Endodermal cell (in vitro differentiated cells): ENCODE results near the gene C1QTNF6. TPM values are rescaled to one million over a fixed set of nuclear protein-coding genes. Genes with fewer than 3 reads are reported as not detected.

Experiments used
- DNase-seq: peaks from one replicate; pipeline ENCODE4 v3.0.0-alpha.2; 2017
- H3K27ac ChIP-seq: 2 replicates; pipeline ENCODE4 v1.5.1; 2013; ENCODE audit warnings: mild to moderate bottlenecking, low read depth, low read length, moderate library complexity
- H3K27me3 ChIP-seq: 2 replicates; pipeline ENCODE4 v1.6.1; 2013; ENCODE audit warnings: mild to moderate bottlenecking, low read length, moderate library complexity; ENCODE audit not compliant: insufficient read depth, control insufficient read depth, poor library complexity, severe bottlenecking
- H3K36me3 ChIP-seq: 2 replicates; pipeline ENCODE4 v1.7.0; 2013; ENCODE audit warnings: mild to moderate bottlenecking, low read length, moderate library complexity; ENCODE audit not compliant: control insufficient read depth, insufficient read depth
- H3K4me1 ChIP-seq: one replicate; pipeline ENCODE4 v1.7.0; 2013; ENCODE audit warnings: low read length; ENCODE audit not compliant: control insufficient read depth, insufficient read depth
- H3K4me3 ChIP-seq: 2 replicates; pipeline ENCODE4 v1.5.1; 2013; ENCODE audit warnings: mild to moderate bottlenecking, low read length, moderate library complexity
- H3K9ac ChIP-seq: 2 replicates; pipeline ENCODE4 v1.6.1; 2013; ENCODE audit warnings: mild to moderate bottlenecking, low read length, moderate library complexity; ENCODE audit not compliant: poor library complexity, severe bottlenecking; ENCODE audit errors: extremely low read depth
- H3K9me3 ChIP-seq: 2 replicates; pipeline ENCODE4 v1.6.1; 2013; ENCODE audit warnings: mild to moderate bottlenecking, low read length, moderate library complexity; ENCODE audit not compliant: control insufficient read depth
- H3K27ac Mint-ChIP-seq: 2 replicates; pipeline ENCODE4 v1.8.0; 2020; ENCODE audit warnings: mixed read lengths
- H3K27me3 Mint-ChIP-seq: 2 replicates; pipeline ENCODE4 v1.8.0; 2021; ENCODE audit warnings: mild to moderate bottlenecking, mixed read lengths; ENCODE audit not compliant: insufficient read depth
- H3K36me3 Mint-ChIP-seq: 2 replicates; pipeline ENCODE4 v1.8.0; 2020; ENCODE audit warnings: low read depth, mixed read lengths
- H3K4me1 Mint-ChIP-seq: 2 replicates; pipeline ENCODE4 v1.8.0; 2020; ENCODE audit warnings: mixed read lengths
- H3K4me3 Mint-ChIP-seq: 2 replicates; pipeline ENCODE4 v1.8.0; 2020; ENCODE audit warnings: mild to moderate bottlenecking, moderate library complexity, mixed read lengths
- H3K9me3 Mint-ChIP-seq: 2 replicates; pipeline ENCODE4 v1.8.0; 2020; ENCODE audit warnings: mild to moderate bottlenecking, mixed read lengths
- WGBS, 2 experiments: methylation state at CpG; one replicate each; pipeline versions ENCODE4 v1.1.5 to v1.1.7; 2013; ENCODE audit warnings: missing lambda C conversion rate in 2 of 2, mixed read lengths in 1 of 2; ENCODE audit not compliant: insufficient coverage in 1 of 2, insufficient read length in 1 of 2; 5-methylcytosine and 5-hydroxymethylcytosine counted together
- total RNA-seq, 2 donors: library from RNA; stranded (reverse); fragmentation: NEBNext Ultra II Directional in 1 of 2; extraction: Animal tissue kit (Norgen Biotek cat#: 25700) in 1 of 2; gene quantifications; 2 replicates in 1 of 2; 3 replicates in 1 of 2; pipeline ENCODE4 v1.2.1, GENCODE V29; 2021
- TF ChIP-seq, protein P1 (sequence below): fragments of 200-600 bp; sonication (generic); conservative IDR thresholded peaks from 2 replicates; pipeline ENCODE4 v1.5.0; 2021; ENCODE audit warnings: antibody characterized with exemption, mild to moderate bottlenecking

The C1QTNF6 gene
- total RNA-seq, 2 donors from 2014 or later, result 15.5 to 16.9 TPM

- Histone ChIP-seq H3K4me1 (peaks cover 20% of the 10 kb centered on the region), H3K27me3 (no peaks in the 10 kb centered on the region), H3K36me3 (no peaks in the 10 kb centered on the region), H3K9ac (no peak overlapping the region), H3K27ac (no peak overlapping the region), H3K9me3 (peaks cover 38% of the 10 kb centered on the region), H3K4me3 (peak overlapping the region; percentile 71)
- Mint-ChIP-seq H3K9me3 (peaks cover 40% of the 10 kb centered on the region), H3K36me3 (peaks cover 27% of the 10 kb centered on the region), H3K27ac (no peak overlapping the region), H3K4me3 (no peak overlapping the region), H3K27me3 (no peaks in the 10 kb centered on the region), H3K4me1 (peaks cover 34% of the 10 kb centered on the region)
- TF ChIP-seq, protein P1, sequence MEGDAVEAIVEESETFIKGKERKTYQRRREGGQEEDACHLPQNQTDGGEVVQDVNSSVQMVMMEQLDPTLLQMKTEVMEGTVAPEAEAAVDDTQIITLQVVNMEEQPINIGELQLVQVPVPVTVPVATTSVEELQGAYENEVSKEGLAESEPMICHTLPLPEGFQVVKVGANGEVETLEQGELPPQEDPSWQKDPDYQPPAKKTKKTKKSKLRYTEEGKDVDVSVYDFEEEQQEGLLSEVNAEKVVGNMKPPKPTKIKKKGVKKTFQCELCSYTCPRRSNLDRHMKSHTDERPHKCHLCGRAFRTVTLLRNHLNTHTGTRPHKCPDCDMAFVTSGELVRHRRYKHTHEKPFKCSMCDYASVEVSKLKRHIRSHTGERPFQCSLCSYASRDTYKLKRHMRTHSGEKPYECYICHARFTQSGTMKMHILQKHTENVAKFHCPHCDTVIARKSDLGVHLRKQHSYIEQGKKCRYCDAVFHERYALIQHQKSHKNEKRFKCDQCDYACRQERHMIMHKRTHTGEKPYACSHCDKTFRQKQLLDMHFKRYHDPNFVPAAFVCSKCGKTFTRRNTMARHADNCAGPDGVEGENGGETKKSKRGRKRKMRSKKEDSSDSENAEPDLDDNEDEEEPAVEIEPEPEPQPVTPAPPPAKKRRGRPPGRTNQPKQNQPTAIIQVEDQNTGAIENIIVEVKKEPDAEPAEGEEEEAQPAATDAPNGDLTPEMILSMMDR, result no peak
- no peak for DNase-seq
- WGBS, 2 experiments, result 93 to 94% methylated on average over 10 of the region's 10 CpGs
These were observed 5.7 kb upstream of the C1QTNF6 start for GRCh38 chr22:37193629-37194191.

DNA sequence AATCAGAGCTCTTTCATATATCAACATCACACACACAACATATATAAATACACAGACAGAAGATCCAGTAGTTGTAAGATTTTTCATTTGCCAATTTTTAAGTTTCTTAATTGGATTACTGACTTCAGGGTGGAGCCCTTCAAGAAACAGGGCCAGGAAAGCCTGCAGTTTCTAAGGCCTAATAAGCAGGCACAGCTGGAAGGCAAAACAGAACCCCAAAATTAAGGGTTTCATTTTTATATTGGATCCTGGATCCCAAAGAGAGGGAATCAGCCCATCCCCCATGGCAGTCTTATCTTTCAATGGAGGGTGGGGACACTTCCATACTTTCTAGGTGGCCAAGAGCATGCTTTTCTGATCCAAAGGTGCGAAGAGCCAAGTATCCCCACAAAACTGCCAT, 4.7 kb upstream of the C1QTNF6 start:
- no peak overlapping the region for H3K27ac ChIP-seq
- no peak for DNase-seq
- Mint-ChIP-seq H3K27me3 (no peaks in the 10 kb centered on the region), H3K4me1 (peaks cover 36% of the 10 kb centered on the region), H3K4me3 (no peak overlapping the region), H3K36me3 (peaks cover 27% of the 10 kb centered on the region), H3K27ac (no peak overlapping the region), H3K9me3 (peaks cover 40% of the 10 kb centered on the region)
- 96 to 100% methylated on average over 1 of the region's 1 CpG for WGBS, 2 experiments
- no peaks in the 10 kb centered on the region for H3K36me3 ChIP-seq
- H3K4me3 ChIP-seq, result peak overlapping the region; percentile 71
- H3K27me3 ChIP-seq, result no peaks in the 10 kb centered on the region
- TF ChIP-seq, protein P1, result no peak
- H3K9me3 ChIP-seq, result peaks cover 38% of the 10 kb centered on the region
- peaks cover 29% of the 10 kb centered on the region for H3K4me1 ChIP-seq
- H3K9ac ChIP-seq, result no peak overlapping the region

GRCh38 chr22:37192204-37192603, 4.2 kb upstream of the C1QTNF6 start:
- no peak overlapping the region for H3K4me3 Mint-ChIP-seq
- H3K9me3 Mint-ChIP-seq, result peaks cover 40% of the 10 kb centered on the region
- H3K27me3 Mint-ChIP-seq, result no peaks in the 10 kb centered on the region
- H3K36me3 Mint-ChIP-seq, result peaks cover 27% of the 10 kb centered on the region
- no peak overlapping the region for H3K27ac ChIP-seq
- TF ChIP-seq, protein P1, result no peak
- DNase-seq, result no peak
- H3K27me3 ChIP-seq, result no peaks in the 10 kb centered on the region
- H3K4me1 ChIP-seq, result peaks cover 32% of the 10 kb centered on the region
- peaks cover 38% of the 10 kb centered on the region for H3K9me3 ChIP-seq
- H3K4me1 Mint-ChIP-seq, result peaks cover 38% of the 10 kb centered on the region
- 59 to 91% methylated on average over 1 to 2 of the region's 2 CpGs for WGBS, 2 experiments
- H3K27ac Mint-ChIP-seq, result no peak overlapping the region
- H3K4me3 ChIP-seq, result peak overlapping the region; percentile 71
- no peak overlapping the region for H3K9ac ChIP-seq
- H3K36me3 ChIP-seq, result no peaks in the 10 kb centered on the region
